ENCODE results near the gene MGAT3.
"Not testable (repeated sequence)": the region's sequence is repeated elsewhere in the genome, so short reads cannot be mapped to it uniquely, and the experiment has no call there.

Gene MGAT3

DNA sequence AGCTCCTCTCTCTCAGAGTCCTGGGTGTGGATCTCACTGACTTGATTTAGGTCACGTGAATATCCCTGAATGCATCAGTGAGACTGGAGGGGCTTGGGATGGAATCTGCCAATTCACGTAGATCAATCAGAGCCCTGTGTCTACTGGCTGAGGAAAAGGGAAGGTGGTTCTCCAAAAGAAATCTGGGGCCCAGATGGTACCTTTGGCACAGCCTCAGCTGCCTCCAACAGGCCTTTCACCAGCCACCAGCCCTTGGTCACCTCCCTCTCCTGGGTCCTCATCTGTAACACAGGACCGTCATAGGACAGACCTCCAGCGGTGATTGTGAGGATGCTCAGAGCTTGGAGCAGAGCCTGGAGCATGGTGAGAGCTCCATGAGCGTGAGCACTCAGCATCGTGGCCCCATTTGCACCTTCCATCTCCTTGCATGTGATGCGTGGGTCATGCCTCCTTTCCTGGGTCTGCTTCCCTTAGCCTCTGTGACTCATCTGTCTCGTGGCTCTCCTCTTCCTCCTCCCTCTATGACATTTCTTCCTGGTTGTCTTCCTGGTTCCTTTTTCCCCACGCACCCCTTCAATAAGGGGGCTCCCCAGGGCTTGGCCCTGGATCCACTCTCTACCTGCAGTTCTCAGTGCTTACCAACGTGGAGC is 37.8 kb downstream of the MGAT3 start:
- DNase-seq: no peak

DNA sequence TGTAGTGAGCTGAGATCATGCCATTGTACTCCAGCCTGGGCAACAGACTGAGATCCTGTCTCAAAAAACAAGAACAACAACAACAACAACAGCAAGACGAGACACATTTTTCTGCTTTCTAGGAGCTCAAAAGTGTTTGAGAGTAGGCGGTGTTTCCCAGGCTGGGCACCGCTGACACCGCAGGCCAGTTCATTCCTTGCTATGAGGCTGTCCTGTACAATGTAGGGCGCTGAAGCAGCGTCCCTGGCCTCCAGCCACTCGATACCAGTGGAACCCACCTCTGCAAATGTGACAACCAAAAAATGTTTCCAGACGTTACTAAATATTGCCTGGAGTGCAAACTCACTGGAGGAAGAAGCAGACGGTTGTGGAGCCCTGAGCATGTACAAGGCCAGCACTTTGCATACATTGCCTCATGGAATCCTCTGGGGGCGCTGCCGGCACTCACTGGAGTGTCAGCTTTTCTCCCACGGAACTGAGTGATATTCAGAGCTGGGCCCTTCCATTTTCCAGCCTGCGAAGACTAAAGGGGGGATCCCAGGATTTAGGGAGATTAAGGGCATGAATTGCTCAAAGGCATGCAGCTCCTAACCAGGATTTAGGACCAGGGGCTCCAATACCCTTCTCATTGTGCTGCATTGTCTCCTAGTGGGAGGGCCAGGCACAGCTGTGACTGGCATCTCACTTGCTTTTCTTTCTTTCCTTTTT is 39.5 kb downstream of the MGAT3 start:
- peak; percentile 55 for DNase-seq

DNA sequence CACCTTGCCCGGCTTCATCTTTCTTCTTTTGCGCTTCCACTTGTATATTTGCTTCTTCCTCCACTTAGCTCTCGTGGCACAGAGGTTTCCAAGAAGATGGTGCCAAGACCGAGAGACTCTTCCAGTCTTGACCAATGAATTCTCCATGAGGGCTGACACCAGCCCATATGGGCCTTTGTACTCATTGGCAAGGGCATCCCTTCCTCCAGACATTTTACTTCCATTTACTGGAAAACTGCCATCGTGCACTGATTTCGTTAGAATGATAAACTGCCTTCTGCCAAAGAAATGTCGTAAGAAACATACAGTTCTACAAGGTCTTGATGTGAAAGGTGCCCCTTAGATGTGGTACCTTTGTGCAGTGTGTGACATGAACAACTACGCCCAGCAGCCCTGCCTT is 40.6 kb downstream of the MGAT3 start:
- DNase-seq: no peak

DNA sequence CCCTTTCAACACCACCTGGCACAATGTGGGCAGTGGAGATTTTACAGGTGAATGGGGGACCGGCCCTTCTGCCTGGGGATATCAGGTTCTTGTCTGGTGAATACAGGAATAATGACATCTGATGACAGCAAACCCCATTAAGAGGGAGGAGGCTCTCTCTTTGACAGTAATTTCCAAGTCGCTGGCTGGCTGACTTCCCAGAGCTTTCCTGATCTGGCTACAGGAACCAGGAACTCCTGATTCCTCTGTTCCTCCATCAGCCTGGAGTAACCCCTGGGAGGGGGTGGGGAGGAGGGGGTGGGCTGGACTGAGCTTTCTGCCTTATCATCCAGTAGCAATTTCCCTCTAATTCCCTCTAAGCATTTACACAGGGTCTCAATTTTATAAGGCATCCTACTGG is 41.6 kb downstream of the MGAT3 start:
- no peak for DNase-seq

DNA sequence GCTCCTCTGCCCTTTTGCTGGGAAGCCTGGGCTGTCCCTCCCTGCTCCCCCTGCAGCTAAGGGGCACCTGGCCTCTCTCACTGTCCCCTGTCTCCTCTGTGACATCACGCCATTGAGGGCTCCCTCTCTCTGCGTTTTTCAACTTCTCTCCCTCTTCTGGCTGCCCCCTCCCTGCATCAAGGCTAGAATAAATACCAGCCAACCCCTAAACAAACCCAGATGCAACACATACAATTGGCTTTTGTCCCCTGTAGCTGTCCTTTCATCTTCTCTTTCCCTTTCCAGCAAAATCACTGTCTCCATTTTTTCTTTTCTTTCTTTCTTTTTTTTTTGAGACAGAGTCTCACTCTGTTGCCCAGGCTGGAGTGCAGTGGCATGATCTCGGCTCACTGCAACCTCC is 42.0 kb downstream of the MGAT3 start:
- DNase-seq: no peak

DNA sequence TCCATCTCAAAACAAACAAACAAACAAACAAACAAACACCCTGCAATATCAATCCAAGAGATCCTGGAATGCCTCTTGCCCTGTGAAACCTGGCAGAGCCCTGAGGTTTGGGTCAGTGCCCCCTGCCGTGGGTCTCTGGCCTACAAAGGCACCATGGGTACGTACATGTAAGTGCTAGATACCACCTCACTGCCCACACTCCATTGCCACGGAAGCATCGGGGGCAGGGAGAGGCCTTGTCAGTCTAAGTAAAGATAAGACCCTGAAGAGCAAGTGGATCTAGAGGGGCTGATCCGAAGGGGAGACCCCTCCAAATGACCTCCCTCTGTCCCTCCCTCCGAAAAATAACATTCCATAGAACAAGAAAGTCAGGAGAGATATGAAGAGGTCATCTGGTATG is 43.3 kb downstream of the MGAT3 start:
- no peak for DNase-seq

DNA sequence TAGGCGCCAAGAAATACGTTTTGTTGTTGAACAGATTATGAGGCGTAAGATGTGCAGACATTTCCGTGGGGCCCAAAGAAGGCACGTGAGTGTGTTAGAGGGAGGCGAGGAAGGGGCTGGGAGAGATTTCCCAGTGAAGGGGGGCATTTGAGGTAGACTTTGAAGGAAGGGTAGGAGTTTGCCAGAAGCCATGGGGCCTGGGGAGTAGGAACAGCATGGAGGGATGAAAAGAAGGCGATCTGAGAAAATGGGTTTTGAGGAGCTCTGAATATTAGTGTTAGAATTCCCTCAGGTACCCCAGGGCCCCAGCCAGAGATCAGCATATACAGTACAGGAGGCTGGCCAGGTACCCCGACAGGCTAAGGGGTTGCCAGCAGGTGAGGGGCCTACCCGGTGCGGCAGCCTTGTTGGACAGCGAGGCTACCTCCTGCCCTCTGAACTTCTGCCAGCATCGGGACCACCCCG is 44.9 kb downstream of the MGAT3 start:
- no peak for DNase-seq

DNA sequence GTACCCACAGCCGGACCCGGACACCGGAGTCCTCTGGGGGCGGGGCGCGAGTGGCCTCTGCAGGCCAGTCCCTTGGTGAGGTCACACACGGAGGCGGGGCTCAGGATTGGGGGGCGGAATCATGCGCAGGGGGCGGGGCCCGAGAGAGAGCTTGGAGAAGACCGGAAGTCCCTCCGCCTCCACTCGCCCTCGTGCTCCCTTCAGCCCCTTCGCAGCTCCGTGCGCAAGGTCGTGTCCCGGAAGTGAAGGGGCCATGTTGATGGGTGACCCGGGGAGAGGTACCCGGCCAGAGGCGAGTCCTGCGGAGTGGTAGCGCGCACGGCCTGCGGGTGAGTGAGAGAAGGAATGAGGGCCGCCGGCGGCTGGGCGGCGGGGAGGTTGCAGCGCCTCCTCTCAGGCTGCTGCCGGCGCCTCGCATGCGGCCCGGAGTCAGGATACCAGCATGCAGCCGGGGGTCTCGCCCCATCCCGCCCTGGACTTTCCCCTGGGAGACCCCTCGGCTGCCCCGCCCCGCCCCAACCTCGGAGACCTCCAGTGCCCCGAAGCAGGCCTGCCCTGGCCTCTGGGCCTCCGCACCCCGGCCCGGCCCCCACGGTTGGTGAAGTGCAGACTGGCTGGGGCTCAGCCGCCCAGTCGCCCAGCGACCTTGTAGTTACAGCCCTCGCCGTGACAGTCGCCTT is 45.4 kb downstream of the MGAT3 start, which contains the start of gene MIEF1:
TSS of gene MIEF1 (plus strand) at position 182 of the 680 bp plus-strand sequence. CDS start 9,005 bp downstream, outside the sequence.
- peak; percentile 94 for DNase-seq

DNA sequence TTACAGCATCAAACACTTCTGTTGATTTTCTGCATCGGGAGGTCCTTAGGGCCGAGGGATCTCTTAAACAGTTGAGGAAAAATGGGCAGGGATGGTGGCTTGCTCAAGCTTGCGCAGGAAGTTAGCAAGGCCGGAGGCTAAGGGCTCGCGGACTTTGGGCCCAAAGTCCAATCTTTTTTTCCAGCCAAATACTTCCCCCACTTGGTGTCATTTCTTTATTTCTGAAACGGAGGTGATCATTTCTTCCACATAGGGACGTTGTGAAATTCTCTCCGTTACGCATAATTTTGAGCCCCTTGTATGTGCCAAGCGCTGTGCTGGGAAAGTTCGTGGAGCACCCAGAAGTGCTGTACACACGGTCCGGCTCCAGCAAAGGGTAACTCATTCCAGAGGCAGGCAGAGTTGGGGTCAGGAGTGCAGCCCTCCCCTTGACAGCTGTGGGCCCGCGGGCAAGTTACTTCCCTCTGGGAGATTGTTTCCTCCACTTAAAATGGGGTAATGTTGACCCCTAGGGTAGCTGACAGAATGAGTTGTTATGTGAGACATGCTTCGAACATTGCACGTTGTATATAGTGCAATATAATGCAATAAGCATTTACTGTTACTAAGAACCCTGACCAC is 46.1 kb downstream of the MGAT3 start:
- DNase-seq: no peak

DNA sequence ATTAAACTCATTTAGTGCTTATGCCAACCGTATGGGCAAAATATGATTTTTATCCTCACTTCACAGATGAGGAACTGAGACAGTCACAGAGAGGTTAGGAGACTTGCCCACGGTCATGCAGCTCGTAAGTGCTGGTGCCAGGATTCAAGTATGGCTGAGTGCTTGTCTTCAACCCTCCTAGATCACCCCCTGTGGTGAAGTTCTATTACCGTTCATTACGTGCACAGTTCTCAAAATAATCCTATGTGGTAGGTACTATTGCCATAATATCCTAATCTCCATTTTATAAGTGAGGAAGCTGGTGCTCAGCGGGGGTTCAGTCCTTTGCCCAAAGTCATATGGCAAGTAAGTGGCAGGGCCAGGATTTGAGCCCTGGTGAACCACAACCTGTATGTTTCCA is 46.8 kb downstream of the MGAT3 start:
- no peak for DNase-seq

DNA sequence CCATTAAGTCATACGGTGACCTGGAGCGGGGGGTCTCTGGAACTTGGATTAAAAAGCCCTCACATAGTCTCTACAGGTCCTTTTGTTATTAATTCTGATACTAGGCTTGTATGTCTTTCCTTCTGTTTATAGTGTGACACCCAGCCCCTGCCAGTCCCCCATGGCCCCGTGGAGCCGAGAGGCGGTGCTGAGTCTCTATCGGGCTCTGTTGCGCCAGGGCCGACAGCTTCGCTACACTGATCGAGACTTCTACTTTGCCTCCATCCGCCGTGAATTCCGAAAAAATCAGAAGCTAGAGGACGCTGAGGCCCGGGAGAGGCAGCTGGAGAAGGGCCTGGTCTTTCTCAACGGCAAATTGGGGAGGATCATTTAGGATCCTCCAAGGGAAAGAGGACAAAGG is 47.3 kb downstream of the MGAT3 start:
- DNase-seq: no peak

DNA sequence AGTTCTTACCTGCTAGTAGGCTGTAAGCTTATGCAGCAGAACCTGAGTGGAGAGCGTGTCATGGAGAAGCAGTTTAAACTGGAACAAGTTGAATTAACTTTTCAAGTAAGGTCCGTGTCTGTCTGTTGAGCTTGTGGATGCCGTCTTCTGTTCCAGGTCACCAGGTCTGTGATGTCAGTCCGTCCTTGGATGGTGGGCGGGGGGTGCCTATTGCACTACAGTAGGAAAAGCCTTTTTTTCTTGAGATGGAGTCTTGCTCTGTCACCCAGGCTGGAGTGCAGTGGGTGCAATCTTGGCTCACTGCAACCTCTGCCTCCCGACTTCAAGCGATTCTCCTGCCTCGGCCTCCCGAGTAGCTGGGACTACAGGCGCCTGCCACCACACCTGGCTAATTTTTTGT is 50.2 kb downstream of the MGAT3 start:
- DNase-seq: not testable (repeated sequence)

DNA sequence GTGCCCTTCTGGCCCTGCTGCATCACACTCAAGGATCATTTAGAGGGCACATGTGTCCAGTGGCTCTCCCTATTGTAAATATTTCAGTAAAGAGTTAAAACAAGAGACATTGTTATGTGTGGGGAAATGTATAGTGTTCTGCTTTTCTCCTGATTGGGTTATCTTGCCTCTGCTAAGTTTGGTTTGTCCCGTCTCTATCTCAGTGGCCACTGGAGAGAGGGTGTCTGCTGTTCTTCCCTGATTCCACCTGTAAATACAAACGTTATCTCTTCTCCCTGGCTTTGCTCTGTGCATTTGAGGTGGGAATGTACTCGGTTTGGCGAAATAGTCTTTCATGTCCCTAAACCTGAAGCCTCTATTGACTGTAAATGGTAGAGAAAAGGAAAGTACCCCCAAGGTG is 51.6 kb downstream of the MGAT3 start:
- no peak for DNase-seq

DNA sequence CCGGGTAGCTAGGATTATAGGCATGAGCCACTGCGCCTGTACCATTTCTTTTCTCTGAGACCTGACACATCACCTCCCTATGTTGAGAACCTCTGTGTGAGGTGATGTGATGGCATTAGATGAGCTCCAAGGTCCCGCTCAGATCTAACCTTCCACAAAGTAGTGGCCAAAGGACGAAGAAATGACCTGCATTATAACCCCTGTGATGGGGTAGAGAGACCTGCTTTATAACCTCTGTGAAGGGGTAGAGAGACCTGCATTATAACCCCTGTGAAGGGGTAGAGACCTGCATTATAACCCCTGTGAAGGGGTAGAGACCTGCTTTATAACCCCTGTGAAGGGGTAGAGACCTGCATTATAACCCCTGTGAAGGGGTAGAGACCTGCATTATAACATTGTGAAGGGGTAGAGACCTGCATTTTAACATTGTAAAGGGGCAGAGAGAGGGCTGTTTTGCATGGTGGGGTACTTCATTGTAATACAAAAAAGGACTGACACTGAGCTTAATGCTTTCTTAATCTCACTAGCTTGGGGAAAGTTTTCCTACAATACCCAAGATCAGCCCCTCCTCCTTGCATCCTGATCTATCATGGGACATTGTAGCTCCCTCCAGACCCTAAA is 53.8 kb downstream of the MGAT3 start:
- no peak for DNase-seq

DNA sequence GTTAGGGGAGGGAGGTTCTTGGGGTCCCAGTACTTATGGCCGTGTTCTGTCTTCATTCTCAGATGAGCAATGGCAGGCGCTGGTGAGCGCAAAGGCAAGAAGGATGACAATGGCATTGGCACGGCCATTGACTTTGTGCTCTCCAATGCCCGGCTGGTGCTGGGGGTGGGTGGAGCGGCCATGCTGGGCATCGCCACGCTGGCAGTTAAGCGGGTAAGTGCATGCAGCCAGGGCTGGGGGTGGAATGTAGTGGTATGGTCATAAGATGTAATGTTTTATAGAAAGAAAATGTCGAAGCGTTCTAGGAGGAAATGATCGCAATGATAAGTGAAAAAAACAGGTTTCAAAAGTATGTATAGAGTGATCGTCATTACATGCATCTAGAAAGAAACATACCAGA is 54.4 kb downstream of the MGAT3 start:
- DNase-seq: no peak

DNA sequence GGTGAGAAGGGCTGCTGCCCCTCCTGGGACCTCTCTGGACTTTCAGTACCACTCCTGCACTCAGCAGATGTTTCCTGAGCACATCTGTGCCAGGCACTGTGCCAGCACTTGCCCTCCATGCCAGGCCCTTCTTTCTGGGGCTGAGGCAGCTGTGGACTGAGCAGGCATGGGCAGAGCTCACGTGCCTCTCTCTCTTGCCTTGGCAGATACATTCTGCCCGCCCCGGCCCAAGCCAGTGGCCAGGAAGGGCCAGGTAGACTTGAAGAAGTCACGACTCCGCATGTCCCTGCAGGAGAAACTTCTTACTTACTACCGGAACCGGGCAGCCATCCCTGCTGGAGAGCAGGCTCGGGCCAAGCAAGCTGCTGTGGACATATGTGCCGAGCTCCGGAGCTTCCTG is 55.2 kb downstream of the MGAT3 start:
- DNase-seq: no peak

DNA sequence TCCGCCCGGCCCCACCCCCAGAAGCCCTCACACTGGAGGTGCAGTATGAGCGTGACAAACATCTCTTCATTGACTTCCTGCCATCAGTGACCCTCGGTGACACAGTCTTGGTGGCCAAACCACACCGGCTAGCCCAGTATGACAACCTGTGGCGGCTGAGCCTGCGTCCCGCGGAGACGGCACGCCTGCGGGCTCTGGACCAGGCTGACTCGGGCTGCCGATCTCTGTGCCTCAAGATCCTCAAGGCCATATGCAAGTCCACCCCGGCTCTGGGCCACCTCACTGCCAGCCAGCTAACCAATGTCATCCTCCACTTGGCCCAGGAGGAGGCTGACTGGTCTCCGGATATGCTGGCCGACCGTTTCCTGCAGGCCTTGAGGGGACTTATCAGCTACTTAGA is 57.0 kb downstream of the MGAT3 start:
- no peak for DNase-seq

DNA sequence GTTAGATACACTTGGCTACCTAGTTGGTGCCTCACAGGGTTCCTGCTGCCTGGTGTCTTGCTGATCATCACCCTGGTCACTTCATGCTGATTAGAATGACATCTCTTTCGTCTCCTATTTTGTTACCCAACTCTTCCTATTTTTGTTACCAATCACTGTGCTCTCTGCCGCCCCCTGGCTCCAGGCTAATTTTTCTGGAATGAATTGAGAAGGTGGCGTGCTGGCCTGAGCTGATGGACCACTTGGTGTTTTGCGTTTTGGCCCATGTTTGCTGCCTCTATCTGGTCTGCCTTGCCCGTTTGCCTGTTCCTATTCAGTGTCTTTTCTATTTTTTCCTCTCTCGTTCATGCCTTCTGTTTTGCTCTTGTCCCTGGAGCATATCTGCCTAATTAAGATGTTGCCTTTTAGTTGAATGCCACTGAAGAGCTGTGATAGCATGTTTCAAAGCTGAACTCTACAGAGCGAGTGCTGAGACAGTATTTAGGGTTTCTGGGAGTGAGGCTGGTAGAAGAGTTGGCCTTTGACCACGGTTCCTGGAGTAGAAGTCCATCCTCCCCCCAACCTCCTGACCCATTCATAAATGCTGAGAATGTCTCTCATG is 57.7 kb downstream of the MGAT3 start:
- DNase-seq: peak; percentile 55

DNA sequence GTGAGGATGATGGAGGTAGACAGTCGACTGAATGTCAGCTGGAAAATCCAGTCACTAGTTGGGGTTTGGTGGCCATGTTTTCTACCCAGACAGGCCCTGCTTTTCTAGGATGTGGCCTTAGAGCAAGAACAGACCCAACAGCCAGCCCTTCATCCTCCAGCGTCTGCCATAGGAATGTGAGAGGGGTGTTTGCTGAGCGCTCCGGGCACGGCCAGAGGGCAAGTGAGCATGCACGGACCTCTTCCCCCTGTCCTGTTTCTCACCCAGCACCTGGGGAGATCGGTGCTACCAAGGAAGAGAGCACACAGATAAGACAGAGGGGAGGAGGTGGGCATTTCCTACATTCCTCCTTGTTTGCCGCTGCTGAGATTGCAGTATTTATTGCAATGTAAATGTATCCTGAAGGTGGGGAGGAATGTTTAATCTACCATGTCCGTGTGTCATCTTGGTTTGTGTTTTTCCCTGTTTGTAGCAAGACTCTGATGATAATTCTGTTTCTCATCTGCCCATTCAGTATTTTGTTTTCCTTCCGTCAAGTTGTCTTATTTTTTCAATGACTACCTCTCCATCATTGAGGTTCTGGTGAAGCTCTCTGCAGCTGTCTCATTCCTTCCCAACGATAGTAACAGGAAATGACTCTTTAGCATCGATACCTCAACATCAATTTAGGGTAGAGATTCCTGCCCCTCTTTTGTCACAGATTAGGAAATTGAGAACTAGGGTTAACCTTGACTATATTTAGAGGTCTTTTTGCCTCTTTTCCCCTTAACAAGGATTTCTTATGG is 58.6 kb downstream of the MGAT3 start:
- DNase-seq: no peak

DNA sequence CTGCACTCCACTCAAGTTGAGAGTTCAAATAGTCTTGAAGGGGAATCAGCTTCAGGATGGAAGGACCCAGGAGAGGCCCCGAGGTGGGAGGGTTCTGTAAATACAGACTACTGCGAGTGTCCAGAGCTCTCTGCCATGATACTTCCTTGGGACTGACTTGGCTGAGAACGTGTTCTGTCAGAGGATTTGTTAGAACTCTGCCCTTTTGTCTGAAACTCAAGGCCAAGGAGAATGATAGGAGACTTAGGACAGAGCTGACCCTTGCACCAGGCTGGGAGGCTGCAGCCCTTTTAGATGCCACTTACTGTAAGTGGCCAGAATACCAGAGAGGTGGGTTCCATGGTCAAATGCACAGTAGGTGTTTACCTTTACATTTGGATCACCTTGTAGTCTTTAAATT is 60.7 kb downstream of the MGAT3 start:
- no peak for DNase-seq

DNA sequence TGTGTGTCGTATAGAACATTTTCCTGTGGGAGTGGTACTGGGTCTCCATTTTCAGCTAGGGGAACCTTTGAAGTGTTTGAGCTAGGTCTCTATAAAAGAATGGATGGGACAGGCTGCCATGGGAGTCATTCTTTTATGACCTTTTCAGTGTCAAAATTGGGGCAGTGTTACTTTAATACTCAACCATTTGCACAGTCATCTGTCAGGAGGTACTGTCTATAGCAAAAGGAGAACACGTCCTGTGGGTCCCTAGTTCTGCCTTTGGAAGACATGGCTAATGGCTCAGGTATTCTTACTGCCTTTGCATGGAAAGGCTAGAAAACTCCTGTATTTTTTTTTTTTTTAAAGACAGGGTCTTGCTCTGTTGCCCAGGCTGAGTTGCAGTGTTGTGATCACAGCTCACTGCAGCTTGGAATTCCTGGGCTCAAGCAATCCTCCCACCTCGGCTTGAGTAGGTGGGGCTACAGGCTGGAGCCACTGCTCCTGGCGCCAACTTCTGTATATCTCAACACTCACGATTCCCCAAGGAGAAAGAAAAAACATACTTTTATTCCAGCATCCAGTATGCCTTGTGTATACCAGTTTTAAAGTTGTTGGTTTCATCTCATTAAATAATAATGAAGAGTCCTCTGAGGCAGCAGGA is 61.5 kb downstream of the MGAT3 start:
- DNase-seq: no peak

Data from CD4-positive, alpha-beta T cell treated with Interleukin-17A for 1 hour (primary cell).